ENCODE results near the gene GPR18.
"Not testable (repeated sequence)": the region's sequence is repeated elsewhere in the genome, so short reads cannot be mapped to it uniquely, and the experiment has no call there.

GPR18 gene

DNA sequence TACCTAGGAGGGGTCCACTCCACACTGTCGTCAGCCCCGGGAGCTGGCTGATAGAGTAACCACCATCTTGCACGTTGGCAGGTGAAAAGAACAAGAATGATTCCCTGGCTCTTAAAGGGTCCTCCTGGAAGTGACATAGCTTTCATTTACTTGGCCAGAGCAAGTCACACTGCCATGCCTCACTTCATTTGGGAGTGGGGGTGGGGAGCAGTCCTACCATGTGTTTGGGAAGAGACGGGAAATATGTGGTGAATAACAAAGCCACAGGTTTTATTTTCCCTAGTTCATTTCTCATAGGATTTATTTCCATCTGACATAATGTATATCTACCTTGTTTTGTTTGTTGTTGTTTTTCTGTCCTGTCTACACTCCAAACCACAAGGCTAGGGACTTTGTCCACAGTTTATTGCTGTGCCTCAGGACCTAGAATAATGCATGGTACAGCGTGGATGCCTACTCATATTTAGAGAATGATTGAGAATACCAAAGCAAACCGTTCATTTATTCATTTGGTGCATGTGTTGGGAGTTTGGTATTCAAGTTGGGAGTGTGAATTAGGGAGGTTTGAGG, 30.8 kb downstream of the GPR18 start:
- DNase-seq = no peak

GRCh38 chr13:99226513-99226912, 31.7 kb downstream of the GPR18 start:
- DNase-seq = no peak

DNA sequence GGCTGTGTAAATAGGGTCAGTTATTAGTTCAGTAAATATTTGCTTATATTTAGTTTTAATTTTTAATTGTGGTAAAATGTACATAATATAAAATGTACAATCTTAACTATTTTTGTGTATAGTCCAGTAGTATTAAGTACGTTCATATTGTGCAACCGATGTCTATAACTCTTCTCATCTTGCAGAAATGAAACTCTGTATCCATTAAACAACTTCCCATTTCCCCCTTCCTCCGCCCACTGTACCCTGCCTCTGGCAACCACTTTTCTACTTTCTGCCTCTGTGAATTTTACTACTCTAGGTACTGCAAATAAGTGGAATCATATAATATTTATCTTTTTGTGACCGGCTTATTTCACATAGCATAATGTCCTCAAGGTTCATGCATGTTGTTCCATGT, 33.1 kb downstream of the GPR18 start:
- no peak for DNase-seq

- no peak for DNase-seq
These were observed 34.2 kb downstream of the GPR18 start for GRCh38 chr13:99224021-99224420.

- no peak for DNase-seq
These were observed 34.6 kb downstream of the GPR18 start for GRCh38 chr13:99223587-99223986.

GRCh38 chr13:99221567-99222239, 36.5 kb downstream of the GPR18 start:
- no peak for DNase-seq

- no peak for DNase-seq
These were observed 37.8 kb downstream of the GPR18 start for GRCh38 chr13:99220199-99220935.

GRCh38 chr13:99218969-99219368, 39.2 kb downstream of the GPR18 start:
- DNase-seq = no peak

DNA sequence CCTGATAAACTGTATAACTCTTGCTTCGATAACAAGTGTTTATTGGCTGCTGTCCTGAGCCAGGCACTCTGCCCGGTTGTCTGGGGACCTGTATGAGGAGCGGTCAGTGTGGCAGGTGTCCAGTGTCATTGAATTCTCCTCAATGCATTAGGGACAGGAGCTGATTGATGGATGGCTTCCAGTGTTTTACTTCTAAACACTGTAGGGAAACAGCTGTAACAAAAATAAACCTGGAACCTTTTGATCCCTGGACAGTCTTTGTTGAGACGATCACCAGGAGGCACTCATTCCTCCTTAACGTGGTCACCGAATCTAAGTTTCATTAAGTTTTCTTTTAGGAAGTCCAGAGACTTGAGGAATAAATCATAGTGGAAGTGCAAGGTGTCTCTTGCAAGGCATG, 39.6 kb downstream of the GPR18 start:
- no peak for DNase-seq

GRCh38 chr13:99218126-99218525, 40.1 kb downstream of the GPR18 start:
- DNase-seq = no peak

DNA sequence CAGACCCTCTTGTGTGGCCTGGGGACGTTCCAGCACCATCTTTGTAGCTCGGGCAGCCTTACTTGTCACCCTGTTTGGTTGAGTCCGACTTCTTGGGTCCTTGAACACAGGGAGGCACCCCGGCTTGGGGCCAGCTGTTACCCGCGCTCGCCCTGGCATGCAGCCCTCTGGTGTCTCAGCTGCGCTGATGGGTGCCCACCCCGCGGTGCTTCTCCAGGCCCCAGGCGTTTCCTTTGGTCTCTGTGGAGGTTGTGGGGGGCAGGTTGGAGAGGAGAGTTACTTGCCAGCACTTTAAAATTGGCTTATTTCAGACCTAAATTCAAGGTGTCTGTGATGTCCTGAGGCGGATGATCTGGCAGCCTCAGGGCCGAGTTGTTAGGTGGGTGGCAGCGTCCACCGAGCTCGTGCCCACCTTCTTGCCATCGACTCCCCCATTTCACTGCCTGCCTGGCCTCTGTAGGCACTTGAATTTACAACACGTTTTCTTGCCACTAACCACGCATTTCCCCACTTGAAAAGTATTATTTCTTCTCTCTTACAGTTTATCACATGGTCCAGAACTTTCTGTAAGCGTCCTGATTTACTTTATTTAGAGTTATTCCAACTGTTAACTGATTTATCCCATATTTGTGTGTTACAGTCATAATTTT, 40.6 kb downstream of the GPR18 start:
- no peak for DNase-seq

GRCh38 chr13:99215184-99215830, 42.9 kb downstream of the GPR18 start:
- DNase-seq = no peak

GRCh38 chr13:99214731-99215130, 43.4 kb downstream of the GPR18 start:
- DNase-seq = no peak

DNA sequence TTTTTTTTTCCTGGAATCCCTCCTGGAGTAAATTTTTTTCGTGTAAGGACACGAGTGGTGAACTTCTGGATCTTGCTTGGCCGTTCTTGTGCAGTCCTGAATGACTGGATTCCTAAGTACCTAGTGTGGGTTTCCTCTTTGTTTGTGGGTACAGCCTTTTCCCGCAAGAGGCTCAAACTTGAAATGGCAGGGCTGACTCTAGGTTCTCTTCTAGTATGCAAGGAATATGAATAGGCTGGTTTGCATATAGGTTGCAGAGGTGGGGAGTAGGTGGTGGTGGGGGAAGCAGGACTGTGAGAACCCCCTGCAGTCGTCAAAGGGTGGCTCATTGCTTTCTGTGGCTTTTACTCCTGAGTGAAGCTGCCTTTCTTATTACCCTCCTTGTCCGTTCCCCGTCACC, 43.9 kb downstream of the GPR18 start:
- DNase-seq = no peak

DNA sequence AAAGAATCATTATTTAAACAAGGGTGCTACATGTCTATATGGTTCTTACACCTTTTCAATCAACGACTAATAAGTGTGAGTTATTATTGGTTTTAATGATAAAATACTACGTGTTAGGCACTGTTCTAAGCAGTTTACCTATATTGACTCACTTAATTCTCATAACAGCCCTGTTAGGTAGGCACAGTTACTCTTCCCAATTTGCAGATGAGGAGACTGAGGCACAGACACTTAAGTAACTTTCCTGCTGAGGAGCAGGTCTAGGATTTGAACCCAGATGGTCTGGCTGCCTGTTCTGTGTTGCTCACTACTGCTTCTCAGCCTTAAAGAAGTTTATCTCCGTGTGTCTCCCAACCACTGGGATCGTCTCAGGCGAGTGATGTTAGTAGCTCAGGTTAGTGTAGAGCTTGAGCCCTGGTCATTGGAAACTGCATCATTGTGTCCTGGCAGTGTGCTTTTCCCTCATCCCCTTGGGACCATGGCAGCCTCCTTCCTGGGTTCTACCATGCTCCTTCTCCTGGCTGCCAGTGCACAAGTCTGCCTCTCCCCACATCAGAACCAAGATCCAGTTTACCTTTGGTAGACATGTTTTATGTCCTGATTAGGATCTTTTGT, 46.7 kb downstream of the GPR18 start:
- DNase-seq = no peak

- DNase-seq = not testable (repeated sequence)
These were observed 47.6 kb downstream of the GPR18 start for GRCh38 chr13:99210627-99211026.

- no peak for DNase-seq
These were observed 49.2 kb downstream of the GPR18 start for GRCh38 chr13:99208845-99209527.

DNA sequence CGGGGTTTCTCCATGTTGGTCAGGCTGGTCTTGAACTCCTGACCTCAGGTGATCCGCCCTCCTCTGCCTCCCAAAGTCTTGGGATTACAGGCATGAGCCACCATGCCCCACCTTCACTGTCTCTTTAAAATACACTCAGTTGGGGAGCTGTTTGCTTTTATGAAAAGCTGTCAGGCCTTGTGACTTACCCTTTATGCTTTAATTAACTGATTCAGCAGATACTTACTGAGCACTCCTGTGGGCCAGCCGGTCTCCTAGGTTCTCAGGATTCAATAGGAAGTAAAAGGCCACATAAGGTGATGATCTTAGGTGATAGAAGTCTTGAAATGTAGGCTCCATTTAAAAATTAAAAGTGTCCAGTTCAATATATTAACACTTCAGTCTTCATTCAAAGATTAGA, 50.0 kb downstream of the GPR18 start:
- DNase-seq = no peak

GRCh38 chr13:99207511-99207910, 50.7 kb downstream of the GPR18 start:
- no peak for DNase-seq

GRCh38 chr13:99206873-99207272, 51.3 kb downstream of the GPR18 start:
- no peak for DNase-seq

DNA sequence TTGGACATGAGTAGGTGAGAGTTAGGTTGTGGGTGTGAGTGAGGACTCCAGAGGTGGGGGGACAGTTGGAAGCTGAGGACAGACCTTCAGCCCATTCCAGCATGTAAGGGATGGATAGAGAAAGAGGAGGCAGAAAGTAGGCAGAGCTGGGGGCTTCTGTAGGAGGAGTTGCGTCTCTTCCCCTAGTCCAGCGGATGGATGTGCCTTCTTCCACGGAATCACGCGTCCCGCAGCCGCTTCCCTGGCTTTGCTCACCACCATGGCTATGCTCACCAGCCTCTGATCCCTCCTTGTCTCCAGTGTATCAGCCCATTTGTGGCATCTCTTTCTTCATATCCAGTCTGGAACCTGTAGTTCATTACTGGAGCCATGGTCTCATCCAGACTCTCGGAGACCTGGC, 52.0 kb downstream of the GPR18 start:
- DNase-seq = no peak

GRCh38 chr13:99205621-99206220, 52.5 kb downstream of the GPR18 start:
- DNase-seq = no peak

All from hippocampal formation (tissue), 2 donors.